GM23248 (cell line): ENCODE measurements around the gene GALM.

ENCODE experiments used
- EZH2 ChIP-seq: fragments of 200-600 bp; sonication (generic); IDR thresholded peaks from 2 replicates; pipeline ENCODE4 v1.6.1; 2018; ENCODE audit warnings: antibody characterized with exemption, mild to moderate bottlenecking; ENCODE audit not compliant: insufficient read depth, poor library complexity, severe bottlenecking
- EZH2phosphoT487 ChIP-seq: fragments of 200-600 bp; sonication (generic); IDR thresholded peaks from 2 replicates; pipeline ENCODE4 v1.6.1; 2018; ENCODE audit warnings: antibody characterized with exemption, moderate library complexity, mild to moderate bottlenecking, low read depth; ENCODE audit not compliant: insufficient read depth

DNA sequence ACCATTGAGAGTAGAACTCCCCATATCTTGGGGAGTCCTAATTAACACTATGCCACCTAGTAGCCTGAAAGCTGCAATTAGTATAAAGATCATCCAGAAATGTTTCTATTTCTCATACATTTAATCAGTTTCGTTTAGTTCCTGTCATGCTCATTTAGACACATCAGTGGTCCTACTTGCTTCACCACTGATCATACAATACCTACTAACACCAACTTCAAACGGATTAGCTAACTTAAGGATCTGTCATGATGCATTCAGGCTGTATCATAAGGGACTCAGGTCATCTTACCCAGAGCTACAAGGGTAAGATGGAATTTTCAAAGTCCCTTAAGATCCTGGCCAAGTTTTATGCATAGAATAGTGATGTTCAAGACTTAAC is 78.5 kb downstream of the GALM start:
- TF ChIP-seq EZH2phosphoT487 (no peak), EZH2 (no peak)
